H9 (cell line): ENCODE measurements around the gene CCM2L. TPM values are rescaled to one million over a fixed set of nuclear protein-coding genes. Genes with fewer than 3 reads are reported as not detected.

ENCODE experiments used
- DNase-seq: peaks from one replicate; pipeline ENCODE4 v3.0.0-alpha.2; 2017
- H2AFZ ChIP-seq: one replicate; pipeline ENCODE4 v1.6.1; 2013; ENCODE audit warnings: mild to moderate bottlenecking, low read length, control low read depth, moderate library complexity
- H2AK5ac ChIP-seq: 2 replicates; pipeline ENCODE4 v1.6.1; 2013; ENCODE audit warnings: low read length, control low read depth, mixed read lengths; ENCODE audit not compliant: insufficient read length
- H2BK120ac ChIP-seq: one replicate; pipeline ENCODE4 v1.6.1; 2013; ENCODE audit warnings: low read depth, mild to moderate bottlenecking, low read length, control low read depth, inconsistent platforms; ENCODE audit not compliant: poor library complexity, severe bottlenecking
- H2BK12ac ChIP-seq: 2 replicates; pipeline ENCODE4 v1.6.1; 2013; ENCODE audit warnings: low read length, control low read depth, mixed read lengths, low read depth; ENCODE audit not compliant: insufficient read length
- H2BK15ac ChIP-seq: 2 replicates; pipeline ENCODE4 v1.6.1; 2013; ENCODE audit warnings: low read depth, low read length, control low read depth
- H2BK20ac ChIP-seq: one replicate; pipeline ENCODE4 v1.6.1; 2013; ENCODE audit warnings: low read depth, mild to moderate bottlenecking, low read length, control low read depth, inconsistent platforms; ENCODE audit not compliant: poor library complexity, severe bottlenecking
- H2BK5ac ChIP-seq: 2 replicates; pipeline ENCODE4 v1.6.1; 2013; ENCODE audit warnings: low read length, control low read depth, mixed read lengths; ENCODE audit not compliant: insufficient read length
- H3K14ac ChIP-seq: 2 replicates; pipeline ENCODE4 v1.6.1; 2013; ENCODE audit warnings: low read length, control low read depth; ENCODE audit not compliant: insufficient read depth
- H3K18ac ChIP-seq: 2 replicates; pipeline ENCODE4 v1.6.1; 2013; ENCODE audit warnings: low read depth, mild to moderate bottlenecking, mixed read lengths, low read length, control low read depth; ENCODE audit not compliant: insufficient read length
- H3K23ac ChIP-seq: 2 replicates; pipeline ENCODE4 v1.6.1; 2013; ENCODE audit warnings: low read length, control low read depth, mixed read lengths, low read depth; ENCODE audit not compliant: insufficient read length
- H3K23me2 ChIP-seq: 2 replicates; pipeline ENCODE4 v1.6.1; 2013; ENCODE audit warnings: low read depth, mild to moderate bottlenecking, mixed read lengths, low read length, control low read depth; ENCODE audit not compliant: insufficient read length, poor library complexity, severe bottlenecking
- H3K27ac ChIP-seq: 2 replicates; pipeline ENCODE4 v1.5.1; 2013; ENCODE audit warnings: low read length, control low read depth, mixed read lengths, low read depth; ENCODE audit not compliant: insufficient read length
- H3K27me3 ChIP-seq: 2 replicates; pipeline ENCODE4 v1.6.1; 2013; ENCODE audit warnings: low read length, control low read depth, inconsistent platforms; ENCODE audit not compliant: insufficient read depth
- H3K4ac ChIP-seq: 2 replicates; pipeline ENCODE4 v1.6.1; 2013; ENCODE audit warnings: low read depth, mild to moderate bottlenecking, control low read depth, inconsistent platforms, low read length, moderate library complexity
- H3K4me1 ChIP-seq: 2 replicates; pipeline ENCODE4 v1.6.1; 2013; ENCODE audit warnings: low read length, control low read depth, inconsistent platforms; ENCODE audit not compliant: insufficient read depth
- H3K4me2 ChIP-seq: 2 replicates; pipeline ENCODE4 v1.6.1; 2013; ENCODE audit warnings: low read length, control low read depth, mixed read lengths; ENCODE audit not compliant: insufficient read length, insufficient read depth
- H3K56ac ChIP-seq: 2 replicates; pipeline ENCODE4 v1.6.1; 2013; ENCODE audit warnings: low read depth, mild to moderate bottlenecking, mixed read lengths, low read length, control low read depth; ENCODE audit not compliant: insufficient read length
- H3K79me1 ChIP-seq: 2 replicates; pipeline ENCODE4 v1.6.1; 2013; ENCODE audit warnings: low read depth, mild to moderate bottlenecking, moderate library complexity, low read length, control low read depth, inconsistent platforms; ENCODE audit not compliant: insufficient read depth, poor library complexity, severe bottlenecking
- H3K79me2 ChIP-seq: 2 replicates; pipeline ENCODE4 v1.6.1; 2013; ENCODE audit warnings: low read length, control low read depth, inconsistent platforms; ENCODE audit not compliant: insufficient read depth
- H3K9ac ChIP-seq: 2 replicates; pipeline ENCODE4 v1.6.1; 2013; ENCODE audit warnings: low read length, control low read depth, mixed read lengths; ENCODE audit not compliant: insufficient read length; ENCODE audit errors: extremely low read depth
- H3K9me3 ChIP-seq: one replicate; pipeline ENCODE4 v1.6.1; 2013; ENCODE audit warnings: low read depth, low read length, inconsistent platforms; ENCODE audit not compliant: control insufficient read depth
- H3T11ph ChIP-seq: one replicate; pipeline ENCODE4 v1.6.1; 2013; ENCODE audit warnings: mild to moderate bottlenecking, low read length, control low read depth, inconsistent platforms
- H4K20me1 ChIP-seq: one replicate; pipeline ENCODE4 v1.6.1; 2013; ENCODE audit not compliant: control insufficient read depth, insufficient read length, insufficient read depth
- H4K5ac ChIP-seq: 2 replicates; pipeline ENCODE4 v1.6.1; 2013; ENCODE audit warnings: low read depth, mild to moderate bottlenecking, mixed read lengths, low read length, control low read depth; ENCODE audit not compliant: insufficient read length
- H4K8ac ChIP-seq: replicated peaks from 2 replicates; pipeline ENCODE4 v1.6.1; 2013; ENCODE audit warnings: low read length, control low read depth, mixed read lengths, low read depth; ENCODE audit not compliant: insufficient read length
- H4K91ac ChIP-seq: 2 replicates; pipeline ENCODE4 v1.6.1; 2013; ENCODE audit warnings: low read depth, mild to moderate bottlenecking, moderate library complexity, mixed read lengths, low read length, control low read depth; ENCODE audit not compliant: insufficient read length
- H3K27ac Mint-ChIP-seq, 3 experiments: 2 replicates in 2 of 3; 3 replicates in 1 of 3; pipeline ENCODE4 v1.8.0; 2020 to 2021; ENCODE audit warnings: mixed read lengths in 3 of 3, mild to moderate bottlenecking in 1 of 3, moderate library complexity in 1 of 3
- H3K27me3 Mint-ChIP-seq: 2 replicates; pipeline ENCODE4 v1.8.0; 2021; ENCODE audit warnings: low read depth, mild to moderate bottlenecking, moderate library complexity, mixed read lengths
- H3K36me3 Mint-ChIP-seq, 3 experiments: 2 replicates in 2 of 3; 3 replicates in 1 of 3; pipeline ENCODE4 v1.8.0; 2020 to 2021; ENCODE audit warnings: low read depth in 3 of 3, mixed read lengths in 3 of 3; ENCODE audit not compliant: insufficient read depth in 1 of 3
- H3K4me1 Mint-ChIP-seq, 2 experiments: 2 replicates each; pipeline ENCODE4 v1.8.0; 2020; ENCODE audit warnings: mixed read lengths in 2 of 2
- H3K4me3 Mint-ChIP-seq, 2 experiments: 2 replicates in 1 of 2; 3 replicates in 1 of 2; pipeline ENCODE4 v1.8.0; 2020 to 2021; ENCODE audit warnings: mild to moderate bottlenecking in 2 of 2, mixed read lengths in 2 of 2, moderate library complexity in 1 of 2
- H3K9me3 Mint-ChIP-seq, 2 experiments: 2 replicates in 1 of 2; 3 replicates in 1 of 2; pipeline ENCODE4 v1.8.0; 2020; ENCODE audit warnings: mild to moderate bottlenecking in 2 of 2, mixed read lengths in 2 of 2, moderate library complexity in 1 of 2
- CTCF ChIP-seq: fragments of 200-600 bp; sonication (generic); conservative IDR thresholded peaks from 3 replicates; pipeline ENCODE4 v1.8.0; 2021; ENCODE audit warnings: antibody characterized with exemption, mild to moderate bottlenecking
- WGBS: extraction: QIAGEN DNeasy Blood & Tissue Kit; methylation state at CpG from one replicate; pipeline ENCODE4 v1.1.7; 2013; ENCODE audit warnings: missing lambda C conversion rate, low lambda C conversion rate, mixed read lengths; ENCODE audit not compliant: insufficient read length; ENCODE audit errors: extremely low coverage; 5-methylcytosine and 5-hydroxymethylcytosine counted together
- total RNA-seq: library from RNA; stranded (reverse); gene quantifications from 2 replicates; pipeline ENCODE4 v1.2.1, GENCODE V29; 2021

Gene CCM2L
- total RNA-seq, 1 experiment from 2014 or later = 4.6 TPM

- Histone ChIP-seq H2AFZ (no peak overlapping the region), H3K9me3 (no peaks in the 10 kb centered on the region), H2BK12ac (no peak overlapping the region), H3T11ph (no peak overlapping the region), H3K79me2 (no peaks in the 10 kb centered on the region), H3K4me2 (no peak overlapping the region), H3K9ac (no peak overlapping the region), H2BK15ac (no peak overlapping the region), H3K23me2 (no peaks in the 10 kb centered on the region), H4K8ac (no peak overlapping the region), H4K91ac (no peak overlapping the region), H2BK5ac (no peak overlapping the region), H3K27ac (no peak overlapping the region), H3K27me3 (no peaks in the 10 kb centered on the region), H3K79me1 (no peaks in the 10 kb centered on the region), H3K56ac (no peak overlapping the region), H3K18ac (no peak overlapping the region), H3K14ac (no peak overlapping the region), H3K23ac (no peak overlapping the region), H2BK20ac (no peak overlapping the region), H3K4ac (no peak overlapping the region), H2AK5ac (no peak overlapping the region), H4K20me1 (no peaks in the 10 kb centered on the region), H3K4me1 (no peaks in the 10 kb centered on the region; the same call in 1 of the 2 replicates), H4K5ac (no peak overlapping the region), H2BK120ac (no peak overlapping the region)
- H3K4me3 Mint-ChIP-seq = no peak overlapping the region
- DNase-seq = no peak
- peaks cover 0 to 4% of the 10 kb centered on the region in 2 experiments; a peak in 1 of 5 replicates for H3K9me3 Mint-ChIP-seq
- H3K4me1 Mint-ChIP-seq = peaks cover 27 to 39% of the 10 kb centered on the region in 2 experiments
- H3K27ac Mint-ChIP-seq = no peak overlapping the region
- TF ChIP-seq CTCF = no peak
- no CpG with 5 or more reads among the region's 10 CpGs for WGBS
- peaks cover 24% of the 10 kb centered on the region for H3K27me3 Mint-ChIP-seq
- peaks cover 0 to 5% (median 0%) of the 10 kb centered on the region in 3 experiments; a peak in 1 of 7 replicates for H3K36me3 Mint-ChIP-seq
Measured at GRCh38 chr20:32036716-32037485, 26.7 kb downstream of the CCM2L start.
